KBM-7 (cell line): ENCODE results near the gene XPNPEP1.

ENCODE experiments used
- DNase-seq: peaks from one replicate; pipeline ENCODE4 v3.0.0-alpha.2; 2015
- in situ Hi-C: fragments of 300-500 bp; cut with MboI; formaldehyde crosslinking; loops from 2 replicates; pipeline ENCODE4 v1.14.3; 2020; ENCODE audit warnings: low sequenced_read_pairs, low pct_unique_long_range_greater_than_20kb, mixed read lengths

The XPNPEP1 gene

GRCh38 chr10:109880886-109881768 is 42.2 kb downstream of the XPNPEP1 start:
- in situ Hi-C loops = loop anchor here (25.0 kb wide), 1 partner anchor 356 kb away; no protein-coding TSS in a partner anchor
- no peak for DNase-seq

GRCh38 chr10:109877546-109877945 is 45.8 kb downstream of the XPNPEP1 start:
- in situ Hi-C loops = loop anchor here (25.0 kb wide), 1 partner anchor 360 kb away; no protein-coding TSS in a partner anchor
- DNase-seq = no peak

GRCh38 chr10:109875828-109876821 is 47.2 kb downstream of the XPNPEP1 start:
- DNase-seq = no peak
- in situ Hi-C loops = loop anchor here (25.0 kb wide), 1 partner anchor 361 kb away; no protein-coding TSS in a partner anchor

GRCh38 chr10:109875151-109875568 is 48.2 kb downstream of the XPNPEP1 start:
- no peak for DNase-seq
- in situ Hi-C loops = loop anchor here (25.0 kb wide), 1 partner anchor 362 kb away; no protein-coding TSS in a partner anchor

- in situ Hi-C loops = no loop called here
- no peak for DNase-seq
Observed at GRCh38 chr10:109871476-109871875, 51.8 kb downstream of the XPNPEP1 start.

- in situ Hi-C loops = no loop called here
- DNase-seq = no peak
Observed at GRCh38 chr10:109866995-109867635, 56.2 kb downstream of the XPNPEP1 start.

- peak; percentile 33 for DNase-seq
- in situ Hi-C loops = no loop called here
Observed at GRCh38 chr10:109866168-109866994, 56.9 kb downstream of the XPNPEP1 start.

GRCh38 chr10:109863775-109864174 is 59.5 kb downstream of the XPNPEP1 start:
- in situ Hi-C loops = no loop called here
- DNase-seq = no peak

- no peak for DNase-seq
- in situ Hi-C loops = no loop called here
Observed at GRCh38 chr10:109862738-109863137, 60.6 kb downstream of the XPNPEP1 start.

- no peak for DNase-seq
- in situ Hi-C loops = no loop called here
Observed at GRCh38 chr10:109862041-109862440, 61.3 kb downstream of the XPNPEP1 start.

GRCh38 chr10:109861081-109861480 is 62.2 kb downstream of the XPNPEP1 start:
- DNase-seq = no peak

GRCh38 chr10:109859221-109859620 is 64.1 kb downstream of the XPNPEP1 start:
- in situ Hi-C loops = no loop called here
- no peak for DNase-seq

More at GRCh38 chr10:109861081-109861480, 62.2 kb downstream of the XPNPEP1 start:
- in situ Hi-C loops = no loop called here

- in situ Hi-C loops = no loop called here
- no peak for DNase-seq
Observed at GRCh38 chr10:109855746-109856145, 67.6 kb downstream of the XPNPEP1 start.

GRCh38 chr10:109853921-109854320 is 69.4 kb downstream of the XPNPEP1 start:
- DNase-seq = no peak
- in situ Hi-C loops = no loop called here

GRCh38 chr10:109852475-109853037 is 70.8 kb downstream of the XPNPEP1 start:
- in situ Hi-C loops = no loop called here
- peak; percentile 76 for DNase-seq

GRCh38 chr10:109851616-109852474 is 71.5 kb downstream of the XPNPEP1 start:
- DNase-seq = no peak
- in situ Hi-C loops = no loop called here

GRCh38 chr10:109846832-109847231 is 76.5 kb downstream of the XPNPEP1 start:
- in situ Hi-C loops = no loop called here
- no peak for DNase-seq
